ENCODE results near the gene MARCO. TPM values are rescaled to one million over a fixed set of nuclear protein-coding genes. Genes with fewer than 3 reads are reported as not detected.

MARCO gene
- total RNA-seq, 2 donors from 2014 or later, result 10.4 to 13.7 TPM

DNA sequence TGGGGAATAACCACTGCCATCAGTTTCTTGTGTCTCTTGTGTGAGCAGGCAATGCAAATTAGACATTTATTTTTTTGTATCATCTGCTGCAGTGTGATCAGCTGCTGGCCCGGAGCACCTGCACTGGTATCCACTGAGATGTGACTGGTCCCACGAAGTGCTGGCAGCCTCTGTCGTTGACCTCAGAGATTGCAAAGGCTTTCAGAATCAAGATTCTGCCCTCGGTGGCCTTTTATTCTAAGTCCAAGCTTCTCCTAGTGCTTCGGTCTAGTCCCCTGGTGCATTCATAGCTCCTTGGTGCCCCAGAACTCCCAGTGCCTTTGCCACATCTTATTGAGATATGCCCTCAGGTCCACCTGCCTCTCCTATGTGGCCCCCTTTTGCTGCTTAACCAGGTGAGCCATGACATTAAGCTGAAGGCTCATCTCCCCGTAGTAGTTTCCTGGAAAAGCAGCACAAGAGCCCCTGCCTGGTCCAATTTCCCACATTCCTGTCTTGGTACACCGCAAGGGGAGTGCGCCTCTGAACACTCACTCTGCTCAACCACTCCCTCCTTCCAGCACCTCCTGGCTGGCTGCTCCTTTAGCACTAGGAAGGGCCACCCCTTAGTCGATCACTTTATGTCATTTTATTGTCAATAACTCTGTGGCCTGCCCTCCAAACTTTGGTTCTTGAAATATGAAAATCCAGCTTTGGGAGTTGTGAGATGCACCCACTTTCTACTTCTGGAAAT lies 27.1 kb upstream of the MARCO start:
- TF ChIP-seq, protein P1, sequence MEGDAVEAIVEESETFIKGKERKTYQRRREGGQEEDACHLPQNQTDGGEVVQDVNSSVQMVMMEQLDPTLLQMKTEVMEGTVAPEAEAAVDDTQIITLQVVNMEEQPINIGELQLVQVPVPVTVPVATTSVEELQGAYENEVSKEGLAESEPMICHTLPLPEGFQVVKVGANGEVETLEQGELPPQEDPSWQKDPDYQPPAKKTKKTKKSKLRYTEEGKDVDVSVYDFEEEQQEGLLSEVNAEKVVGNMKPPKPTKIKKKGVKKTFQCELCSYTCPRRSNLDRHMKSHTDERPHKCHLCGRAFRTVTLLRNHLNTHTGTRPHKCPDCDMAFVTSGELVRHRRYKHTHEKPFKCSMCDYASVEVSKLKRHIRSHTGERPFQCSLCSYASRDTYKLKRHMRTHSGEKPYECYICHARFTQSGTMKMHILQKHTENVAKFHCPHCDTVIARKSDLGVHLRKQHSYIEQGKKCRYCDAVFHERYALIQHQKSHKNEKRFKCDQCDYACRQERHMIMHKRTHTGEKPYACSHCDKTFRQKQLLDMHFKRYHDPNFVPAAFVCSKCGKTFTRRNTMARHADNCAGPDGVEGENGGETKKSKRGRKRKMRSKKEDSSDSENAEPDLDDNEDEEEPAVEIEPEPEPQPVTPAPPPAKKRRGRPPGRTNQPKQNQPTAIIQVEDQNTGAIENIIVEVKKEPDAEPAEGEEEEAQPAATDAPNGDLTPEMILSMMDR (IDR thresholded peaks at IDR 0.05), result no peak

DNA sequence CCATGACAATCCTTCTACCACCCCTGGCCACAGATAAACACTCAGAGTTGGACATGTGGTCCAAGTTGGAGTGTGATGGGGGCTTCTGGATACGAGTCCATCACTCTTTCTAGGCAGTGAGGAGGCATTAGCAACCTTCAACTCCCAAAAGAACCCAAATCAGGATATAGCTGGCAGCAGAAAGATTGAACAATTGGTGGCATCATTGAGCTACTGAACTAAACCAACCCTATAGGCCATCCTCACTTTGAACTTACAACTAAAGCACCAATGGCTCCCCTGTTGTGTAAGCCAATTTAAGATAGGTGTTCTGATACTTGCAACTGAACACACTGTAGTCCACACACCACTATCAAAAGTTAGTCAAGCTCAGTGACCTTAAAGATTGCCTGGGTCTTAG lies 24.0 kb upstream of the MARCO start:
- no peak for ATAC-seq (ENCODE audit: insufficient number of reproducible peaks, low FRiP score, low read depth)
- TF ChIP-seq, protein P1 (IDR thresholded peaks at IDR 0.05), result no peak
- Histone ChIP-seq H3K27me3 (replicated peaks; ENCODE audit: insufficient read depth) (no peaks in the 10 kb centered on the region), H3K36me3 (no peaks in the 10 kb centered on the region), H3K9me3 (no peaks in the 10 kb centered on the region), H3K4me3 (no peak overlapping the region), H3K27ac (no peak overlapping the region), H3K4me1 (ENCODE audit: control insufficient read depth in 1 of 2, low read depth in 2 of 2) (no peaks in the 10 kb centered on the region)
- no peak for DNase-seq (ENCODE audit: low spot score)

More for the DNA sequence above, 27.1 kb upstream of the MARCO start:
- DNase-seq (ENCODE audit: low spot score) (no peak), ATAC-seq (ENCODE audit: insufficient number of reproducible peaks, low FRiP score, low read depth) (no peak)
- Histone ChIP-seq H3K27me3 (replicated peaks; ENCODE audit: insufficient read depth) (no peaks in the 10 kb centered on the region), H3K4me3 (no peak overlapping the region), H3K27ac (no peak overlapping the region), H3K36me3 (no peaks in the 10 kb centered on the region), H3K4me1 (ENCODE audit: control insufficient read depth in 1 of 2, low read depth in 2 of 2) (no peaks in the 10 kb centered on the region), H3K9me3 (no peaks in the 10 kb centered on the region)

DNA sequence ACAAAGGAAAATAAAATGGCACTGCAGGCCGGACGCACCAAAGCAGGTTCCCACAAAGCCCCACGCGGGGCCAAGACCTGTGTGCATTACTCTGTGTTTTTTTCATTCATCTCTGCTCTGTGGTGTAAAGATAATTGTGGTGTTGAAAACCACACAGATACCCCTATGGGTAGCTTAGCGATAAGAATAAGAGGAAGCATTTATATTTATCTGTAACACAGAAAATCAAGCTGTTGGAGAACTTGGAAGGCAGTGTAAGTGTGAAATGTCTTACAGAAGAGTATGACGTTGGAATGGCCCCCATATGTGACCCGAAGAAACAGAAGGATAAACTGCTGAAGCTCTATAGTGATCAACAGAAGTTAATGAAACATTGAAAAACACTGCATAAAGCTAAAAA lies 20.3 kb upstream of the MARCO start:
- no peaks in the 10 kb centered on the region for H3K27me3 ChIP-seq (replicated peaks; ENCODE audit: insufficient read depth)
- no peaks in the 10 kb centered on the region for H3K4me1 ChIP-seq (ENCODE audit: control insufficient read depth in 1 of 2, low read depth in 2 of 2)
- no peaks in the 10 kb centered on the region for H3K36me3 ChIP-seq
- ATAC-seq (ENCODE audit: insufficient number of reproducible peaks, low FRiP score, low read depth), result no peak
- no peaks in the 10 kb centered on the region for H3K9me3 ChIP-seq
- TF ChIP-seq, protein P1 (IDR thresholded peaks at IDR 0.05), result no peak
- DNase-seq (ENCODE audit: low spot score), result no peak
- no peak overlapping the region for H3K4me3 ChIP-seq
- no peak overlapping the region for H3K27ac ChIP-seq

DNA sequence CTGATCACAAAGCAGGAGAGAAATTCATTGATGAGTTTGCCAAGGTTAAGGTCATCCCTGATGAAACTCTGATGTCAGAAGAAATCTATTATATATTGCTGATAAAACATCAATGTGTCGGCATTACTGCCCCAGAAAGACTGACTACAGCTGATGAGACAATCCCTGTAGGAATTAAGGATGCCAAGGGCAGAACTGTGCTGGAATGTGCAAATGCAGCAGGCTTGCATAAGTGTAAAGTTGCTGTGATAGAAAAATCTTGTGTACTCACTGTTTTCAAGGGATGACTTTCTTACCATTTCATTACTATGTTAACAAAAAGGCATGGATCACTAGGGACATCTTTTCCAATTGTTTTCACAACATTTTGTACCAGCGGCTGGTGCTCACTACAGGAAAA lies 19.7 kb upstream of the MARCO start:
- Histone ChIP-seq H3K27me3 (replicated peaks; ENCODE audit: insufficient read depth) (no peaks in the 10 kb centered on the region), H3K9me3 (no peaks in the 10 kb centered on the region), H3K4me3 (no peak overlapping the region), H3K4me1 (ENCODE audit: control insufficient read depth in 1 of 2, low read depth in 2 of 2) (no peaks in the 10 kb centered on the region), H3K36me3 (no peaks in the 10 kb centered on the region), H3K27ac (no peak overlapping the region)
- TF ChIP-seq, protein P1 (IDR thresholded peaks at IDR 0.05), result no peak
- ATAC-seq (ENCODE audit: insufficient number of reproducible peaks, low FRiP score, low read depth) (no peak), DNase-seq (ENCODE audit: low spot score) (no peak)

DNA sequence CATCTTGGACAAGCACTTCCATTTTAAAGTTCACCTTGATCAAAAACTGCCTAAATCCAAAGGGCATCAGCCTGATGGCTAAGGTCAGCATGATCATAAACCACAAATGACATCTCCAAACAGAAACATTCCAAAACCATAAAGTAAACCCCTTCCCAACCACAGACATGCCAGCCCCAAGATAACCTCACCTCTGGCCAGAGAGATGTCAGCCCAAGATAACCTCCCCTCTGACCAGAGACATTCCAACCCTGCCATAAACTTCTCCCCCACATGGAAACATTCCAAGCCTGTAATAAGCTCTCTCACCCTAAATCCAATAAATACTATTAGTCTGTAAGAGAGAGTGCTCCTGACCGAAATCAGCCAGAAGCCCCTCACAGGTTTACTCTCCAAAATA lies 18.6 kb upstream of the MARCO start:
- Histone ChIP-seq H3K27me3 (replicated peaks; ENCODE audit: insufficient read depth) (no peaks in the 10 kb centered on the region), H3K4me1 (ENCODE audit: control insufficient read depth in 1 of 2, low read depth in 2 of 2) (no peaks in the 10 kb centered on the region), H3K27ac (no peak overlapping the region), H3K9me3 (no peaks in the 10 kb centered on the region), H3K36me3 (no peaks in the 10 kb centered on the region), H3K4me3 (no peak overlapping the region)
- DNase-seq (ENCODE audit: low spot score), result no peak
- TF ChIP-seq, protein P1 (IDR thresholded peaks at IDR 0.05), result no peak
- ATAC-seq (ENCODE audit: insufficient number of reproducible peaks, low FRiP score, low read depth), result no peak

Data from thoracic aorta (tissue), 2 donors.